GM18498 (cell line): ENCODE measurements around the gene PCDHB14.
"Not testable (repeated sequence)": the region's sequence is repeated elsewhere in the genome, so short reads cannot be mapped to it uniquely, and the experiment has no call there.

ENCODE experiments used
- ATAC-seq: cut with Tn5 transposase; IDR thresholded peaks from one replicate; pipeline ENCODE4 v1.9.1; 2021; ENCODE audit warnings: mild to moderate bottlenecking, moderate library complexity; ENCODE audit not compliant: unreplicated experiment

The PCDHB14 gene

GRCh38 chr5:141223112-141223783, at the start of gene PCDHB14:
Gene PCDHB14, plus strand, starts transcription at chr5:141223343. Its CDS starts 163 bp downstream, at chr5:141223506.
- no peak for ATAC-seq

- ATAC-seq: not testable (repeated sequence)
Measured at GRCh38 chr5:141174291-141175104, 48.6 kb upstream of the PCDHB14 start.

- no peak for ATAC-seq
Measured at GRCh38 chr5:141175933-141176332, 47.2 kb upstream of the PCDHB14 start.

- ATAC-seq: not testable (repeated sequence)
Measured at GRCh38 chr5:141177577-141178191, 45.5 kb upstream of the PCDHB14 start, which contains the start of gene PCDHB8. Gene PCDHB8, plus strand, starts transcription at chr5:141177790. Its CDS starts 245 bp downstream, at chr5:141178035.

GRCh38 chr5:141179371-141179770, 43.8 kb upstream of the PCDHB14 start:
- not testable (repeated sequence) for ATAC-seq

- ATAC-seq: not testable (repeated sequence)
Measured at GRCh38 chr5:141179876-141180275, 43.3 kb upstream of the PCDHB14 start.

- no peak for ATAC-seq
Measured at GRCh38 chr5:141180313-141180712, 42.8 kb upstream of the PCDHB14 start.

- no peak for ATAC-seq
Measured at GRCh38 chr5:141182248-141182647, 40.9 kb upstream of the PCDHB14 start, which contains the start of gene PCDHB16. Gene PCDHB16, plus strand, starts transcription at chr5:141182387. Its CDS starts 173 bp downstream, at chr5:141182560.

- ATAC-seq: not testable (repeated sequence)
Measured at GRCh38 chr5:141184117-141184855, 38.9 kb upstream of the PCDHB14 start.

- no peak for ATAC-seq
Measured at GRCh38 chr5:141186897-141187512, 36.1 kb upstream of the PCDHB14 start, which contains the start of gene PCDHB9. Gene PCDHB9, plus strand, starts transcription at chr5:141187161. Its CDS starts 158 bp downstream, at chr5:141187319.

- not testable (repeated sequence) for ATAC-seq
Measured at GRCh38 chr5:141188682-141189081, 34.5 kb upstream of the PCDHB14 start.

GRCh38 chr5:141189131-141189530, 34.0 kb upstream of the PCDHB14 start:
- ATAC-seq: not testable (repeated sequence)

GRCh38 chr5:141192110-141192725, 30.9 kb upstream of the PCDHB14 start, which contains the start of gene PCDHB10:
Gene PCDHB10, plus strand, starts transcription at chr5:141192353. Its CDS starts 200 bp downstream, at chr5:141192553.
- ATAC-seq: no peak

- not testable (repeated sequence) for ATAC-seq
Measured at GRCh38 chr5:141194332-141194731, 28.8 kb upstream of the PCDHB14 start.

- ATAC-seq: no peak
Measured at GRCh38 chr5:141196363-141196762, 26.8 kb upstream of the PCDHB14 start.

- ATAC-seq: no peak
Measured at GRCh38 chr5:141199359-141200235, 23.5 kb upstream of the PCDHB14 start, which contains the start of gene PCDHB11. Gene PCDHB11, plus strand, starts transcription at chr5:141199627. Its CDS starts 148 bp downstream, at chr5:141199775.

- not testable (repeated sequence) for ATAC-seq
Measured at GRCh38 chr5:141201126-141201525, 22.0 kb upstream of the PCDHB14 start.

GRCh38 chr5:141201646-141202045, 21.5 kb upstream of the PCDHB14 start:
- ATAC-seq: not testable (repeated sequence)
